Ovary (tissue), 9 donors: Measurements from ENCODE around the gene COL9A3. TPM values are rescaled to one million over a fixed set of nuclear protein-coding genes. Genes with fewer than 3 reads are reported as not detected.

Experiments used
- DNase-seq, 5 donors: peaks; one replicate each; pipeline ENCODE4 v3.0.0-alpha.2; 2019 to 2020
- H3K27ac ChIP-seq, 2 donors: fragments of 200-600 bp; one replicate each; pipeline versions ENCODE4 v1.5.1 to v1.8.0; 2019 to 2022
- H3K27me3 ChIP-seq: fragments of 200-600 bp; one replicate; pipeline ENCODE4 v1.8.0; 2022
- H3K36me3 ChIP-seq: fragments of 200-600 bp; sonication (generic); one replicate; pipeline ENCODE4 v1.5.1; 2019
- H3K4me1 ChIP-seq: one replicate; pipeline ENCODE4 v1.8.1; 2013; ENCODE audit warnings: mild to moderate bottlenecking, moderate library complexity; ENCODE audit not compliant: insufficient read depth
- H3K4me3 ChIP-seq: fragments of 200-600 bp; sonication (generic); one replicate; pipeline ENCODE4 v1.5.1; 2017
- H3K9me3 ChIP-seq, 2 donors: fragments of 200-600 bp in 1 of 2; sonication (generic) in 1 of 2; one replicate each; pipeline versions ENCODE4 v1.5.1 to v1.8.1; 2013 to 2019; ENCODE audit warnings: mild to moderate bottlenecking in 1 of 2, moderate library complexity in 1 of 2
- CTCF ChIP-seq, 3 donors: fragments of 450-650 bp in 2 of 3; fragments of 200-600 bp in 1 of 3; IDR thresholded peaks; one replicate each; pipeline versions ENCODE4 v1.5.1 to v1.8.0; 2016 to 2022; ENCODE audit warnings: antibody characterized with exemption in 3 of 3, mild to moderate bottlenecking in 1 of 3
- EP300 ChIP-seq: sonication (generic); formaldehyde crosslinking; IDR thresholded peaks from one replicate; pipeline ENCODE4 v1.6.1; 2017; ENCODE audit warnings: antibody characterized with exemption
- POLR2A ChIP-seq: fragments of 450-650 bp; IDR thresholded peaks from one replicate; pipeline ENCODE4 v1.6.1; 2017; ENCODE audit warnings: antibody characterized with exemption, mild to moderate bottlenecking, moderate library complexity
- WGBS, 3 donors: extraction: QIAGEN DNeasy Blood & Tissue Kit in 1 of 3; methylation state at CpG; one replicate each; pipeline versions ENCODE4 v1.1.5 to v1.1.7; 2013 to 2017; 5-methylcytosine and 5-hydroxymethylcytosine counted together
- intact Hi-C, 4 donors: fragments of 100-400 bp; cut with DNase I; formaldehyde crosslinking; loops; one replicate each; pipeline versions ENCODE4 v1.11.0 to v1.15.1; 2022 to 2023
- polyA plus RNA-seq, 2 donors: library from polyadenylated mRNA; stranded (reverse); fragments of 200-250 nt in 1 of 2; fragments of 350-450 nt in 1 of 2; fragmentation: Illumina TruSeq in 1 of 2; extraction: RNeasy Lipid Tissue Mini Kit (QIAGEN cat#74804) in 1 of 2; gene quantifications; one replicate each; pipeline ENCODE4 v1.2.3, GENCODE V29; 2013 to 2014
- total RNA-seq, 7 donors: library from RNA; depleted of rRNA in 2 of 7; stranded (reverse); fragments of >200 nt in 2 of 7; fragmentation: NEBNext Ultra II Directional in 3 of 7; extraction: Animal tissue kit (Norgen Biotek cat#: 25700) in 3 of 7; gene quantifications; one replicate each; pipeline versions ENCODE4 v1.1.0 to v1.2.4, GENCODE V29; 2016 to 2023
- donor health status: DM: no; HTN: no; CAD: no; lungs with moderate emphysema.
- donor health status: DM: no; HTN: no; CAD: no.
- donor health status: Bipolar disorder and iron deficiency.
- donor health status: DM: yes; HTN: yes; CAD: no.
- donor health status: DM: no; HTN: no; CAD: no.
- donor health status: DM: yes; HTN: yes; CAD: no.

Gene COL9A3
- total and polyA plus RNA-seq, 9 donors = 0.65 to 3.0 (median 1.6) TPM; not detected in 1

GRCh38 chr20:62880935-62881661 is 64.2 kb downstream of the COL9A3 start:
- H3K27ac ChIP-seq = no peak overlapping the region
- 92 to 93% (median 93%) methylated on average over 44 to 45 of the region's 45 CpGs for WGBS, 3 donors
- no peaks in the 10 kb centered on the region for H3K36me3 ChIP-seq
- intact Hi-C loops = no loop called here
- H3K9me3 ChIP-seq = no peaks in the 10 kb centered on the region
- no peaks in the 10 kb centered on the region for H3K27me3 ChIP-seq
- H3K4me3 ChIP-seq = no peak overlapping the region
- TF ChIP-seq CTCF (IDR thresholded peaks at IDR 0.05) = no peak
- TF ChIP-seq POLR2A = no peak
- TF ChIP-seq EP300 = no peak
- DNase-seq = no peak
- peaks cover 11% of the 10 kb centered on the region for H3K4me1 ChIP-seq

DNA sequence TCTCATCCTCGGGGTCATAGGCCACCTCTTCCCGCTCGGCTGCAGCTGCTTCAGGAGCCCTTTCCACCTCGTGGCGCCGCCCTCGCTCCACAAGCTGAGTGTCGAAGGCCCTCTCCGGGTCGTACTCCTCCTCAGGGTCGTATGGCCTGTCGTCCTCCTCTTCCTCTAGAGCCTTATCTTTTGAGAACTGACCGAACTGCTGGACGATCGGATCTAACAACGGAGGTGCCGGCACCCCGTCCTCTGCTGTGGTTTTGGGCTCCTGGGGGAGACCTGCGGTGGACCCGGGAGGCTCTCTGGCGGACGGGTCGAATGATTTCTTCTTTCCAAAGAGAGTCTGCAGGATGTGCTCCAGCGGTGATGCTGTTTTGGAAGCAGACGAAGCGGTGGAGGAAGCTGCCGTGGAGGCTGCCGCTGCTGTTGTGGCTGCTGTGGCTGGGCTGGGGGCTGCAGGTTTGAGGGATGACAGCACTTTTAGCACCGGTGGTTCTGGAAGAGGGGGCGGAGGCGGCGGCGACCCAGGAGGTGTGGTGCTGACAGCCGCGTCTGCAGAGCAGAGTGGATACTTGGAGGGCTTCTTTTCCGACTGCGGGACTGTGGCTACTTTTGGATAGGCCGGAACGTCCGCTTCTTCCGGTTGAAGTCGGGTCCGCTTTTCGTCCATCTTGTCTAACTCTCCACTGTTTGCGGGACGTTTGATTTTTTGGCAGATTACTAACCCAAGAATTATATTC is 65.0 kb downstream of the COL9A3 start:
- Histone ChIP-seq H3K36me3 (no peaks in the 10 kb centered on the region), H3K4me1 (peaks cover 5% of the 10 kb centered on the region), H3K4me3 (no peak overlapping the region), H3K9me3 (no peaks in the 10 kb centered on the region), H3K27me3 (no peaks in the 10 kb centered on the region), H3K27ac (no peak overlapping the region)
- 91 to 93% (median 91%) methylated on average over 46 of the region's 46 CpGs for WGBS, 3 donors
- intact Hi-C loops = no loop called here
- TF ChIP-seq EP300 (no peak), POLR2A (no peak), CTCF (IDR thresholded peaks at IDR 0.05) (no peak)
- DNase-seq = no peak

- Histone ChIP-seq H3K4me3 (no peak overlapping the region), H3K27me3 (no peaks in the 10 kb centered on the region), H3K36me3 (no peaks in the 10 kb centered on the region), H3K27ac (no peak overlapping the region), H3K4me1 (no peaks in the 10 kb centered on the region), H3K9me3 (no peaks in the 10 kb centered on the region)
- WGBS, 3 donors = 89 to 92% (median 91%) methylated on average over 15 of the region's 15 CpGs
- no peak for DNase-seq
- intact Hi-C loops = no loop called here
- TF ChIP-seq POLR2A (no peak), CTCF (IDR thresholded peaks at IDR 0.05) (no peak), EP300 (no peak)
These were observed 65.6 kb downstream of the COL9A3 start for GRCh38 chr20:62882426-62882825.

- DNase-seq = no peak
- Histone ChIP-seq H3K36me3 (no peaks in the 10 kb centered on the region), H3K9me3 (no peaks in the 10 kb centered on the region), H3K27ac (no peak overlapping the region), H3K4me1 (no peaks in the 10 kb centered on the region), H3K27me3 (no peaks in the 10 kb centered on the region), H3K4me3 (no peak overlapping the region)
- WGBS, 3 donors = 63 to 75% (median 70%) methylated on average over 8 of the region's 8 CpGs
- intact Hi-C loops = no loop called here
- TF ChIP-seq EP300 = no peak
- TF ChIP-seq CTCF (IDR thresholded peaks at IDR 0.05) = no peak
- TF ChIP-seq POLR2A = no peak
These were observed 67.7 kb downstream of the COL9A3 start for GRCh38 chr20:62884556-62884955.
